ENCODE results near the gene CNOT6.

Gene CNOT6

DNA sequence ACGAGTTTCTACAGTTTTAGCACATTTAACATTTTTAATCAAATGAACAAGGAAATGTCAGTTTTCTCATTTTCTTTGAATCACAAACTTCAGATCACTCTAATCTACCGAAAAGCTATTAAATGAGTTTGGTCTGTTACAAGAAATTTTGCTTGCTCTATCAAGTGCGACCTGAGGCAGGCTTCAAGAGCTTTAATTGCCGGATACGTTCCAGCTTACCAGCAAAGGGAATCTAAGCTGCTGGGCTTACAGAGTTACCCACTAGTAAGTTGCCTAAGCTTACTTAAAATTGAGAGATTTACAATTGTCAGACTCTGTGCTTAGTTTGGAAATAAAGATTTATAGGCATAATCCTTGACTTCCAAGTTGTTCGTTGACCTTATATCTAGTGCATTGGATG, 86.5 kb downstream of the CNOT6 start:
- DNase-seq (ENCODE audit: low read depth), result no peak
- H3K4me3 ChIP-seq (ENCODE audit: low read depth, low read length), result no peak overlapping the region
- TF ChIP-seq CTCF (IDR thresholded peaks at IDR 0.05; ENCODE audit: low read depth, low read length, missing control alignments), result no peak

GRCh38 chr5:180583738-180584137, 89.6 kb downstream of the CNOT6 start:
- TF ChIP-seq CTCF (IDR thresholded peaks at IDR 0.05; ENCODE audit: low read depth, low read length, missing control alignments), result no peak
- DNase-seq (ENCODE audit: low read depth), result no peak
- no peak overlapping the region for H3K4me3 ChIP-seq (ENCODE audit: low read depth, low read length)

DNA sequence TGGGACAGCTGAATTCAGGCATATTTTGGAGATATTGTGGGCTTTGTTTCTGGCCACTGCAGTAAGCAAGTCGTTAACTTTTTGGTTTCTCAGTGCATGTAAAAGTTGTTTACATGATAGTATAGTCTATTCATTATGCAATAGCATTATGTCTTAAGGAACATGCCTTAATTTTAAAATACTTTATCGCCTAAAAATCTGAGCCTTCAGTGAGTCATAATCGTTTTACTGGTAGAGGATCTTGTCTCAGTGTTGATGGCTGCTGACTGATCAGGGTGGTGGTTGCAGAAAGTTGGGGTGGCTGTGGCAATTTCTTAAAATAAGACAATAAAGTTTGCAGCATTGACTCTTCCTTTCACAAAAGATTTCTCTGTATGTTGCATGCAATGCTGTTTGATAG, 92.0 kb downstream of the CNOT6 start:
- no peak for DNase-seq (ENCODE audit: low read depth)
- no peak for TF ChIP-seq CTCF (IDR thresholded peaks at IDR 0.05; ENCODE audit: low read depth, low read length, missing control alignments)
- H3K4me3 ChIP-seq (ENCODE audit: low read depth, low read length), result no peak overlapping the region

- H3K4me3 ChIP-seq (ENCODE audit: low read depth, low read length), result no peak overlapping the region
- no peak for DNase-seq (ENCODE audit: low read depth)
- no peak for TF ChIP-seq CTCF (IDR thresholded peaks at IDR 0.05; ENCODE audit: low read depth, low read length, missing control alignments)
Measured at GRCh38 chr5:180586870-180587269, 92.7 kb downstream of the CNOT6 start.

DNA sequence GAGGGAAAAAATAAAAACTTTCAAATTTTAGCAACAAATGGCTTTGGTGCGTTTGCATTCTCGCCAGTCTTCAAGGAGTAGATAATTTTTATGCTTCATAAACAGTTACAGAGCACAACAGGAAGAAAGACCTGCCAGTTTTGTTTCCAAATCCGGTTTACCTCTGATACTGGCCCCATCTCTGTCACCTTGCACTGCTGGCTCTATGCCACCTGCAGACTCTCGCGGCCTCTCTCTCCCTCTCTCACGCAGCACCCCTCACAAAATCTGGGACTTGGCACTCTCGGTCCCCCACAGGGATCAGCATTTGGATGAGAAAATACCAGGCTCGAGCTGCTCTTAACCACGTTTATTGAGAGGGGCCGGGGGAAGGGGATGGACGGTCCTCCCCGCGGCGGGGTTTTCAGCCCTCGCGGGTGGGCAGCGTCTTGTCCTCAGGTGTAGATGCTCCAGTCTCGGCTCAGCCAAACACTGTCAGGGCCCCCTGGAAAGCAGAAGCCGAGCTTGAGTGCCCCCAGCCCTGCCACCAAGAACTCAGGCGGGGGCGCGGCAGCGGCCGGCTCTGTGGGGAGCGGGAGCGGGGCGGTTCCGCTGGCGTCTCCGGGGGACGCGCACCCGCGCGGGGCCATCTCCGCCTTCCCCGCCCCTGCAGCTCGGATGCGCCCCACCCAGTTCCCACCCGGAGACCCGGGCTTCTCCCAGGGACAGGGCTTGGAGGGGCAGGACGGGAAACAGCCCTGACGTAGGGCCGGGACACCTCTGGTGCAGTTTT, 95.8 kb downstream of the CNOT6 start:
- DNase-seq (ENCODE audit: low read depth), result no peak
- TF ChIP-seq CTCF (IDR thresholded peaks at IDR 0.05; ENCODE audit: low read depth, low read length, missing control alignments), result no peak
- no peak overlapping the region for H3K4me3 ChIP-seq (ENCODE audit: low read depth, low read length)

- TF ChIP-seq CTCF (IDR thresholded peaks at IDR 0.05; ENCODE audit: low read depth, low read length, missing control alignments), result no peak
- no peak overlapping the region for H3K4me3 ChIP-seq (ENCODE audit: low read depth, low read length)
- DNase-seq (ENCODE audit: low read depth), result no peak
Measured at GRCh38 chr5:180590543-180591310, 96.5 kb downstream of the CNOT6 start.

Measured in GM12864 (cell line).